ENCODE data around the gene CORO6.

Gene CORO6

DNA sequence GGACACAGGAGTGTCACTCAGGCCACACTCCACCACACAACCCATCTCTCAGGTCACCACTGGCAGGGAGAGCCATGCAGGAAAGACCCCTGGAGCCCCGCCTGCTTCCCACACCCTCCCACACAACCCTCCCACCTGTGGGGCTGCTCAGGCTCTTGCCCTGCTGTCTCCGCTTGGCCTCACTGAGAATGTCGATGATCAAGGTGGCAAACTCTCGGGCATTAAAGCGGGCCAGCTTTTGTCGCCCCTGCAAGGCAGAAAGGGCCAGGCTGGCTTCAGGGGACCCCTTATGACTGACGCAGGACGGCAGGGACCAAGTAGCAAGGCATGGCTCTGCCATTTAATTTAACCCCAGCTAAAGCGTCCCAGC lies 45.7 kb downstream of the CORO6 start:
- no peak for DNase-seq (ENCODE audit: low spot score)

DNA sequence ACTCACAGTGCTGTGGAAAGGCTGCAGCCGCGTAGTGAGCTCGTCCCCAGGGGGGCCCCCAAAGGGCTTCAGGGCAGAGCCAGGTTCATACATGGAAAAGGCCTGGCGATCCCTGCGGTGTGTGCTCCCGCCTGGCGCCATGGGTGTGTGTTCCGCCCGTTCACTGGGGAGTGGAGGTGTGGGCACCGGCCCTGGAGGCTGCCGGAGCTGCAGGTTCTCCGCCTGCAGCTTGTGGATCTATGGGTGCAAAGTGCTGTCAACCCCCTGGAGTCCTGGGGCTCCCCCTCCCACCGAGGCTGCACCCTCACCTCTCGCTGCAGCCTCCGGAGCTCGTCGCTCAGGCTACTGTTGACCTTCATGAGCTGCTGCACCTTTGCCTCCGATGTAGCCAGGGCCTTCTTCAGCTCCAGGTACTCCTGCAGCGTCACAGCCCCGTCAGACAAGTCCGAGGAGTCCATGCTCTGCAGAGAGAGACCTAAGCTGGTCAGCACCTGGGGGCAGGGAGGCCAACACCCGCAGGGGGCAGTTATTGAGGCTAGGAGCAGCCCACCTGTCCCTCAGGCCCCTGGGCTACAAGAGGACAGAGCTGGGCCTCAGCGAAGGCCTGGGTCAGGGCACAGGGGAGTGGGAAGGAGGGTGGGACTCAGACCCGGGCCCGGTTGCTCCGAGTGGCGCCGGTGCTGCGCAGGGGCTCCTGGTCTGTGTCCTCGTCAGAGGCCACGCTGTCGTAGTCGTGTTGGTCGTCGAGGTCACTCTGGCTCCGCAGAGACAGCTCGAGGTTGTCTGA lies 46.3 kb downstream of the CORO6 start:
- no peak for DNase-seq (ENCODE audit: low spot score)

DNA sequence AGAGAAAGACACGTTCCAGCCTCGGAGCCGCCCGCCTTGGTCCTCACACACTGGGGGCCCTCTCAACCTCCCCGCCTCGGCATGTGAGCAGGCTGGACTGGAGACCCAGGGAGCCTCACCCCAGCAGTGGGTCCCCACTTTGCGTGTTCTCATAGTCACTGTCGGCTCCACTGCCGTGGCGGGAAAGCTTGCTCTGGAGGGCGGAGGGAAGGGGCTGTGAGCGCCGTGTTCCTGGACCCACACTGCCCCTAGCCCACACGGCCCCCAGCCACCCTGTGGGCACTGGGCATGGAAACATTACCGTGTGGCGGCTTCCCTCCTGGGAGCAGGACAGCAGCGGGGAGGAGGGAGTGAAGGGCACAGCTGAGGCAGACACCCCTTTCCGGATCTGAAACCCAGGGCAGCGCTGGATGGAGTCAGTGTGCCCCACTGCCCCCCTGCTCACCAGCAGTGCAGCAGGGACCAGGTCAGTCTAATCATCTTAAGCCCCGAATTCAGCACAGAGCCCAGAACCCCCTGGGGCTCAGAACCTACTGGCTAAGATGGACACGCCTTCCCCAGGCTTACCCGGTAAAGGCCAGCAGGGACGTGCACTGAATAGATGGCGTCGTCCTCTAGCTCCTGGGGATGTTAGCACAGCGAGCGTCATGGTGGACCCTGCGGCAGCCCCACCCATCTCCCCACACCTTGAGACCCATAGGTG lies 47.0 kb downstream of the CORO6 start:
- no peak for DNase-seq (ENCODE audit: low spot score)

DNA sequence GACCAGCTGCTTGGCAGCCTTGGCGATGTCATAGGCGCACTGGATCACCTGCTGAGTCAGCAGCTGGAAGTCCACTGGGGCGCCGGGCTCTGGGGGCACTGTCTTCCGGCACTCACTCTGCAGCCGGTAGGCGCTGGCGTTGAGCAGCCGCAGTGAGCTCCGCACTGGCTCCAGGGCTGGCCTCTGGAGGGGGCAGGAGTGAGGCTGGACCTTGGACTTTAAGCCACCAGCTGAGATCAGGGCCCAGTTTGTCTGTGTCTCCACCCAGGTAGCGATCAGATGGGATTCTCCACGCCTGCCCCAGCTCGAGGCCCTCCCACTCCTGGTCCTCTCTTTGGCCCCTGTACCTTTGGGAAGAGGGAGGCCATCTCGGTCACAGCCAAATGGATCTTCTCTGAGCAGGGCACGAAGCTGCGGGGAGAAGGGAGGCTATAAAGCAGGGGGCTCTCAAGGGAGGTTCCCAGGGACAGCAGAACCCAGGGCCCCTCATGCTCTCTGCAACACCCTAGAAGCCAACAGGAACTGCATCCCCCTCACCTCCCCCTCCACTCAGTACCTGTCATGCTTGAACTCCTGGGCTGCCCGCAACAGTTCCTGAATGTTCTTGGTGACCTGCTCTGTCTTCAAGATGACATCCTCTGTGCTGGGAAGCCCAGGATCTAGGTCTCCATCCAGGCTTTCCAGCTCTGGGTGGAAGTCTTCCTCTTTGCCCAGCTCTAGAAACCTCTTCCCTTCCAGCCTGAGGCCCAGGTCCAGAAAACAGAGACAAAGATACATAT lies 47.8 kb downstream of the CORO6 start:
- no peak for DNase-seq (ENCODE audit: low spot score)

DNA sequence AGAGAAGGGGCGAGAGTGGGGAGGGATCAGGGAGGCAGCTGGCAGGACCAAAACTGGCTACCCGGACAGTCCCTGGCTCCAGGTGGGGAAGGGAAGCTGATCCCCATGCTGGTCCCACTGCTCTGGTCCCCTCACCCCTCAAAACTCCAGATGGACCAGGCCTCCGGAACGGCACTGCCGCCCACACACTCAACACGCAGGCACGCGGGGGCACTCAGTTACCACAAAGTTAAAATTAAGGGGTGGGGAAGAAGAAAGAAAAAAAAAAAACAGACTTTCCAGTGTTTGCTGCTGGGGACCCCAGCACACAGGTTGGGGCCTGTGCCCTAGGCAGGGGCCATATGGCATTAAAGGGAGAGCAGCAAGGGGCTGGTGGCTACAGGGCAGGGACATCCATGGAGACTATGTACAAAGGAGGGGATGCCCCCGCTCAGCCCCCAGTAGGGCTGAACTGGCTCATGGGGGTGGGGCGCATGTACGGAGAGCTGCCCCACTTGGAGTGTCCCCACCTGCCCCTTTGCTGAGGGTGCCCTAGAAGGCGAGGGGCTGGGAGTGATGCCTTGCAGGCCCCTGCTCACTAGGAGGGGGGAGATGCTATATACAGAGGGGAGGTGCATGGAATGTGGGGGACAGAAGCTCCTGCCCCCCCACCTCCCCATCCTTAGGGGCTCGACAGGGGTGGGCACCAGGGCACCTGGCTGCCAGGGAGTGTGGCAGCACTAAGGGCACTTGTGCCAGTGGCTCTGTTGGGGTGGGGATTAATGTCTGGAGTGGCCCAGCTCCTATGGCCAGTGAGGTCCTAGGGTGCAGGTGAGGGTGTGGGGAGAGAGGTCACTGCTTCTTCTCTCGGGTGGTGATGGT lies 48.6 kb downstream of the CORO6 start:
- DNase-seq (ENCODE audit: low spot score), result no peak

DNA sequence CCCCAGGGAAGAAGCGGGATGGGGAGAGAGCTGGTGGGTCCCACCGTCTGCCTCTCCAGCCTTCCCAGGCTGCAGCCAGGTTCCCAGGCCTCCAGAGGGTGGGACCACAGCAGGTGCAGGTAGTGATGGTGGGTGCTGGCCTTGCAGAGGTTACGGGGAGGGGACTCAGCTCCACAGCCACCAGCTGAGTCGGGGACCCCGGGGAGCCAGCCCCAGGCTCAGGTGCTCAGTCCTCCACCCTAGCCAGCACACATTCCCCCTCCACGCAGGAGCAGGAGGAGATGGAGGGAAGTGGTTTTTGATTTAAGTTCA lies 49.2 kb downstream of the CORO6 start:
- DNase-seq (ENCODE audit: low spot score), result no peak

DNA sequence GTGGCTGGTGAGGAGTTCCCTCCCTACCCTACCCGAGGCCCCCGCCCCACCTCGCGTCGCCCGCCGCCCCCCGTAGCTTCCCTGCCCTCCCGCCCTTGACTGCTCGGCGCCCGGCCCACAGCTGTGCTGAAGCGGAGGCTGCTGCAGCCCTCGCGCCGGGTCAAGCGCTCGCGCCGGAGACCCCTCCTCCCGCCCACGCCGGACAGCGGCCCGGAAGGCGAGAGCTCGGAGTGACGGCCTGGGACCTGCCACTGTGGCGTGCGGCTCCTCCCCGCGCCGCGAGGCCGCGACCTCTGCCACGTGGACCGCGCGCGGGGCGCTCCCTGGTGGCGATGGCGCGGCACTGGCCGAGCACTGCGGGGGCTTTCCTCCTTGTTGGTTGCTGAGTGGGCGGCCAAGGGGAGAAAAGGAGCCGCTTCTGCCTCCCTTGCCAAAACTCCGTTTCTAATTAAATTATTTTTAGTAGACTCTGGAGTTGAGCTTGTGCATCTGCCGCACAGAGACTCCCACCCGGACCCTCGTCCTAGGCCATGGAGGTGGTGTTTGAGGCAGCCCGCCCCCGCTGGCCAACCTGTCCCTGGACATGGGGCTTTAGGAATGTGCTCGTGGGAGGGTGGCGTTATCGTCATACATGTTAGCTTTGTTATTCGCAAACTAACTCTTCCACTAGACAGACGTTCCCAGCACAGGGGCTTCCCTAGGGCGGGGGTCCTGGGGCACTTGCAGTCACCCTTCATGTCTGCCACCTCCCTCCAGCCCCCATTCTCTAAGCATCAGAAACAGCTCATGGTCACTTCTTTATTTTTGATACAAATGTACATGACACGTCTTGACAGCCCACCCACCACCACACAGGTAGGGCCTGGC lies 49.8 kb downstream of the CORO6 start:
- DNase-seq (ENCODE audit: low spot score), result peak; percentile 84

DNA sequence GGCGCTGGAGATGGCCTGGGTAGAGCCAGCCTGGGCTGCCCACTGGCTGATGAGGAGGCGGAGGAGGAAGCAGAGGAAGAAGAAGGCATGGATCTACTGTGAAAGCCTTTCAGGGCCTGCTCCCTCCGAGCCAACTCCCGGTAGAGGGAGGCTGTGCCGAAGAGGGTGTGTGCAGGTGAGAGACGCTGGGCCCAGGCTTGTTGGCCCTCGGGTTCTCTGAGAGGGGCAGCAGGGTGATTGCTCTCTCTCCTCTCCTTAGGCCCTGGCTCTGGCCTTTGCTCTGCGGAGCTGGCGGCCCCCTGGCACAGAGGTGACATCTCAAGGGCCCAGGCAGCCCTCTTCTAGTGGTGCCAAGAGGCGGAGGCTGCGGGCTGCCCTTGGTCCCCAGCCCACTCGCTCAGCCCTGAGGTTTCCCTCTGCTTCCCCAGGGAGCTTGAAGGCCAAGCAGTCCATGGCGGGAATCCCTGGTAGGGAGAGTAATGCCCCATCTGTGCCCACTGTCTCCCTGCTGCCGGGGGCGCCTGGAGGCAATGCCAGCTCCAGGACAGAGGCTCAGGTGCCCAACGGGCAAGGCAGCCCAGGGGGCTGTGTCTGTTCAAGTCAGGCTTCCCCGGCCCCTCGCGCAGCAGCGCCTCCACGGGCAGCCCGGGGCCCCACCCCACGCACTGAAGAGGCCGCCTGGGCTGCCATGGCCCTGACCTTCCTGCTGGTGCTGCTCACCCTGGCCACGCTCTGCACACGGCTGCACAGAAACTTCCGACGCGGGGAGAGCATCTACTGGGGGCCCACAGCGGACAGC lies 50.6 kb downstream of the CORO6 start:
- DNase-seq (ENCODE audit: low spot score), result peak; percentile 67

DNA sequence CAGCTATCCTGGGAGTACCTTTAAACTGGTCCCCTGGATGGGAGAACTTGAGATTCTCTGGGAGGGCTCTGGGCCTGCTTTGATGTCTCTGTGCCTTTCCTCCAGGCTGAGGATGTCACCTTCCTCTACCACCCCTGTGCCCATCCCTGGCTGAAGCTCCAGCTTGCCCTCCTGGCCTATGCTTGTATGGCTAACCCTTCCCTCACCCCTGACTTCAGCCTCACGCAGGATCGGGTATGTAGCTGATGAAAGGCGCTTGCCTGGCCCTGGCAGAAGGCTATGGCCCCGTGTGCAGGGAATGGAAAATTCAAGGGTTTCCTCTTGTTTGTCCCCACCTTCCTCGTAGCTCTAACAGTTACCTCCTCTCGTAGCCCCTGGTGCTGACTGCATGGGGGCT lies 51.2 kb downstream of the CORO6 start:
- peak; percentile 61 for DNase-seq (ENCODE audit: low spot score)

DNA sequence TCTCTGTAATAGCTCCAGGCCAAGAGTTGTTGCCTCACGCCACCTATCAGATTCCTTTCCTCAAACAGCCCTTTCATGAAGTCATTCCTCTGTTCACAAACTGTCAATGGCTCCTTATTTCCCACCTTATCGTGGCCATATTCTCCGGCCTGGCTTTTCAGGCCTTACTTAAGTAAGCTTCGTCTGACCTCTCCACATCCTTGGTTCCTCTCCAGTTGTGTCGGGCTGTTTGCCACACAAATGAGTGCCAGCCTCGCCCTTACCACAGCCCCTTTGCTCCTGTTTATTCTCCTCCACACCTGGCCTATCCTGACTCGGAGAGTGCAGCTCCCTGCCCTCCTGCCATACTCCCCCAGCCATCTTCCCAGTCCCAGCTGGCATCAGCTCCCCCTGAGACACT lies 52.2 kb downstream of the CORO6 start:
- no peak for DNase-seq (ENCODE audit: low spot score)

DNA sequence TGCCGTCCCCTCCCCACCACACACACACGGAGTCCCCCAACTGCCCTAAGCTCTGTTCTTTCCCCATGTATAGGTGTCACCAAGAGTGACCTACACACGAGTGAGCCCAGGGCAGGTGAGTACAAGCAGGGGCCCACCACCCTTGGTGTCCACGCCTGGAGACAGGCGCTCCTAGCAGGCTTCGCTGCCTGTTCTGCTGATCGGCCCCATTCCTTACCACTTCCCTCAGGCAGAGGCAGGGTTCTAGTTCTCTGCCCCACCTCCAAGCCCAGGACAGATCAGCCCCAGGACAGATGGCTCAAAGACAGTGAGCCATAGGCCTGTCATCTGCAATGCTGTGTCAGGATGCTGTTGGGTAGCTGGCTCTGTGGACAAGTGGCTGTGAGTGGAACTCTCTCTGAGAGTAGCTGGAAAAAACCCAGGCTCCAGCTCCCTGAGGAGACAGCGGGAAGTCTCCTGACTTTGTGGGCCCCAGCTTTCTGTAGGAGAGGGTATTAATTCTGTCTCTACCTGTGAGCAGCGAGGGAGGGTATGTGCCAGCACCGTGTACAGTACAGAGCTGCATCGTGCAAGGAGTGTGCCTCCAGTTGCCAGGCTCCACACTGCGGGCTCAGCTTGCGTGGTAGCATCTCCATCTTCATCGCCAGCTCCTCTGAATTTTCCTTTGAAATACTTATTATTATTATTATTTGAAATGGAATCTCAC lies 53.3 kb downstream of the CORO6 start:
- DNase-seq (ENCODE audit: low spot score), result no peak

DNA sequence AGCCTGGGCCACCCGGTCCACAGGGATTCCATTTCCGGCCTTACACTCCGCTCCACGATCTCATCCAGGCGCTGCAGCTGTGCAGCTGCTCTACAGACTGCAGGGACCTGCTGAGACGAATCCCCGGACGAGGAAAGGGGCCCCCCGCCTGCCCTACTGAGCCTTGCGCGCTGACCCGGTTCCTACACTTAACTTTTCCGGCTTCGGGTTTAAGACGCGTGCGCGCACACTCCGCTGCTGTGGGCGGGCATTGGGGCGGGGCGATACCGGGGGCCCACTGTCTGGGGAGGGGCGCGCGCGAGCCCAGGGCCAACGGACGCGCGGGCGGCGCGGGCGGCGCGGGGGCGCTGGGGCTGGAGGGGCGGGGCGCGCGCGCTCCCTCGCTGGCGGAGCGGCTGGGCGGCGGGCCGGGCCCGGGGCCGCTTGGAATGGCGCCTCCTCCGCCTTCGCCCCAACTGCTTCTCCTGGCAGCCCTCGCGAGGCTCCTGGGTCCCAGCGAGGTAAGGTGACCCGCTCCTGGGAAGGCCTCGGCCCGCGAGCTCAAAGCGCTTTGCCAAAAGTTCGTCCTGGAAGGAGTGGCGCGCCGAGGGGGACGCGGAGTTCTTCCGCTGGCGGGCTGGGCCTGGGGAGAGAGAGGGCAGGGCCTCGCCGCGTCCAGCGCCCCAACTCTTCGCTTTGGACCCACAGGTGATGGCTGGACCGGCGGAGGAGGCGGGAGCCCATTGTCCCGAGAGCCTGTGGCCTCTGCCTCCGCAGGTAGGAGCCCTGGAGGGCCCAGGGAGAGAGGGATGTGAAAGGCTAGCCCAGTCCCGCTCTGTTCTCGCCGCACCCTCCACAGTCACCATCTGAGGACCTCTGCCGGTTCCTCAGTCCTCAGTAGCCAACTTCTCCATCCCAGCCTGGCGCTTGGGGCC lies 54.1 kb downstream of the CORO6 start, which contains the start of gene TP53I13:
Gene TP53I13 (plus strand): TSS at position 371 of the 914 bp plus-strand sequence. CDS start 58 bp downstream, at position 429.
- peak; percentile 95 for DNase-seq (ENCODE audit: low spot score)

DNA sequence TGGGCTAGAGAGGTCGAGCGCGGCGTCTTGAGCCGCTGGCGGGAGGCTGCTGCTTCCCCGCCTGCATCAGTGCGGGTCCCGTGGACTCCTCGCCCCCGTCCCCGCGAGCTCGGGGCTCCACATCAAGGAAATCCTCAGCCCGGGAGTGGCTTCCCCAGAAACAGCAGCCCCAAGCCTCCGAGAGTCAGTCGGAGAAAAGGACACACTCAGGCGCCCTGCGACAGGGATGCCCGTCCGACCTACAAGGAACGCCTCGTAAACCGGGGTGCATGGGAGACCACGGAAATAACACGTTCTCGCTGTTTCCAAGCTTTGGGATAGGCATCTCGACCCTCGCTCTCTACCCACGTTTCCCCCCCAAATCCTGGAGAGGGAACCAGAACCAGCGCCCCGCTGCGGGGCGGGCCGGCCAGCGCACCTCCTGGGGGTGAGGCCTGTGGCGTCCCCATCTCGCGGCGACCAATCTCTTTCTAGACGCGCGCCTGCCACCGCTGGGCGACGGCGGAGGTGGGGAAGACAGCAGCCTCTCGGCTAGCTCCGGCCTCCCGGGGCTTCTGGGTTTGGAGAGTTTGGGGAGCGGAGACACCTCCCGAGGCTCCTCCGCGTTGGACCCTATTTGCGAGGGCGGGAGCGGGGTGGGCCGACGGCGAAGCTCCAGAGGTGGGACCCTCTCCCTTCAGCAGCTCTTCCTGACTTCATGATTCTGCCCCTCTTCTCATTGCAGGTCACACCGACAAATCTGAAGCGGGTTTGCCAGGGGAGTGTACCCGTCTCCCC lies 55.0 kb downstream of the CORO6 start:
- DNase-seq (ENCODE audit: low spot score), result peak; percentile 73

DNA sequence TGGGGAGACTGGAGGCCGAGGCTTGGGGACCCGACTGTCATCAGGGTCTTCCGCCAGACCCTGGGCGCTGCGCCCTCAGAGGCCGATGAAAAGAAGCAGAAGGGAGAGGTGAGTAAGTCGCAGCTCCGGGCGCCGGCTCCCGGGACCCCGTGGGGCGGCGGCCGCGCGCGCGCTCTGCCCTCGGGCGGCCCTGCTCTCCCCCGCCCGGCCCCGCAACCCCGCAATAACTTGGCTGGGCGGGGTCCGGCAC lies 55.5 kb downstream of the CORO6 start:
- DNase-seq (ENCODE audit: low spot score), result no peak

DNA sequence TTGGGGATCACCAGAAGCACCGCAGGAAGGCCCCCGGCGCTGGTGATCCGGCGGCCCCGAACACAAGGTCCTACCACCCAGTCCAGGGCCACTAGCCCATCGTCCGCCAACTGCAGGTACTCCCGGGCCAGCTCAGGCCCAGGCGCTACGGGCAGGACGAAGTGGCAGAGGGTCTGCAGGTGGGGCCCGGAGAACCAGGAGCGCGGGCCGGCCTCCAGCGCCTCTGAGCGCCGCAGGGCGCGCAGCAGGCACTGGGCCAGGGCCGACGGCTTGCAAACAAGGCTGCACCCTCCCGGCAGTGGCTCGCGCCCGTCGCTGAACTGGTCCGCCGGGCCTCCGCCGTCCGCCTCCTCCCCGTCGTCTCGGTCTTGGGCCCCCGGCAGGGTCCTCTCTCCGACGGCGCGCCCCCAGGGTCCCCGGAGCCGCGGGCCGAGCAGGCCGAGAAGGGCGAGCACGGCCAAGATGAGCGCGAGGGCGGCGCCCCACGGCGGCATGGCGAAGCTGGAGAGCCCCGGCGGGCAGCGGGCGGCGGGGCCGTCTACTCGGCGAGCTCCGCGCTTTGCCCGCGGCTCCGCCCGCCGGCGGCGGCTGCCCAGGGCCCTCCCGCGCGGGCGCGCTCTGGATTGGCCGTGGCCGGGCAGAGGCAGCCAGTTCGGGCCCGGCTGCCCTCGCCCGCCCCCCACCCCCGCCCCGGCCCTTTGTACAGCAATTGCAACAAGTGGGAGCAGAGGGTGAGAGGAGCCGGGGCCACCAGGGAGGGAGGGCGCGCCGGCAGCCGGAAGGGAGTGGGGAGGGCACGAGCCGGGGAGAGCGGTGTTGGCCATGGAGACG lies 56.0 kb downstream of the CORO6 start, which contains the start of gene ABHD15:
Gene ABHD15 (minus strand): TSS at position 565 of the 831 bp plus-strand sequence. CDS start 71 bp downstream, at position 494.
- DNase-seq (ENCODE audit: low spot score), result peak; percentile 78

DNA sequence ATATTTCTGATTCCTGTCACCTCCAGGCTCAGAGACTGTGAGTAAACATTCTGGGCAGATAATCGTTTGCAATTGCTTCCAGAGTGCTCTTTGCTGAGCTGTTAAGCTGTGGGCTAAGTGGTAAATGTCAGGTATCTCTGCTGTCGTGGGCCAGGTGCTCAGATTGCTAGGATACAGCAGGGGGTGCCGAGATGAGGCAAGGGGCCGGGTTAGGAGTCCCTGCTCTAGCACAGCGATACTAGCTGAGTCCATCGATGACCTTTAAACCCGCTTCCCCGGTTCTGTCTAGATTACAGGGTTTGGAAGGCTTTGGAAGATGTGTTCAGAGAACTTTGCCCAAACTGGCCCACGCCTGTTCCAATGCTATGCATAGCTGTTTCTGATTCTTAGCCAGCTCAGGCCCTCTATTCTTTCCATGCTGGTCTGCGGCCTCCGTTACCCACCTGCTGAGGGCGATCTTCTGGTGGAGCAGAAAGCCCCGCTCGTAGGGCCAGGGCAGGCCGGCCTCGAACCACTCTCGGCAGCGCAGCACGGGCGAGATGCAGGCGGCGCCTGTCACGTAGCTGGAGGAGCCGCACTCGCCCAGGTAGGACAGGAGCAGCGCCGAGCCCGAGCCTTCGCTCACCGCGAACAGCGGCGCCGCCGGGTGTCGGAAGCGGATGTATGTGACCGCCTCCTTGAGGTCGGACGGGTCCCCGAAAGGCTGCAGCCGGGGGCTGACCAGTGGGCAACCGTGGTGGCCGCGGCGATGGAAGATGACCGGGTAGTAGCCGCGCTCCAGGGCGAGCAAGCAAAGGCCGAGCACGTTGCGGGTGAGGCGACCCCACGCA lies 56.9 kb downstream of the CORO6 start:
- peak; percentile 64 for DNase-seq (ENCODE audit: low spot score)
